Activated T-cell treated with anti-CD3 and anti-CD28 coated beads for 1 hour (primary cell): ENCODE measurements around the gene CPA4.
"Not testable (repeated sequence)": the region's sequence is repeated elsewhere in the genome, so short reads cannot be mapped to it uniquely, and the experiment has no call there.

ENCODE experiments used
- DNase-seq: peaks from one replicate; pipeline ENCODE4 v3.0.0-alpha.2; 2020; ENCODE audit warnings: low read depth

CPA4 gene, protein sequence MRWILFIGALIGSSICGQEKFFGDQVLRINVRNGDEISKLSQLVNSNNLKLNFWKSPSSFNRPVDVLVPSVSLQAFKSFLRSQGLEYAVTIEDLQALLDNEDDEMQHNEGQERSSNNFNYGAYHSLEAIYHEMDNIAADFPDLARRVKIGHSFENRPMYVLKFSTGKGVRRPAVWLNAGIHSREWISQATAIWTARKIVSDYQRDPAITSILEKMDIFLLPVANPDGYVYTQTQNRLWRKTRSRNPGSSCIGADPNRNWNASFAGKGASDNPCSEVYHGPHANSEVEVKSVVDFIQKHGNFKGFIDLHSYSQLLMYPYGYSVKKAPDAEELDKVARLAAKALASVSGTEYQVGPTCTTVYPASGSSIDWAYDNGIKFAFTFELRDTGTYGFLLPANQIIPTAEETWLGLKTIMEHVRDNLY

DNA sequence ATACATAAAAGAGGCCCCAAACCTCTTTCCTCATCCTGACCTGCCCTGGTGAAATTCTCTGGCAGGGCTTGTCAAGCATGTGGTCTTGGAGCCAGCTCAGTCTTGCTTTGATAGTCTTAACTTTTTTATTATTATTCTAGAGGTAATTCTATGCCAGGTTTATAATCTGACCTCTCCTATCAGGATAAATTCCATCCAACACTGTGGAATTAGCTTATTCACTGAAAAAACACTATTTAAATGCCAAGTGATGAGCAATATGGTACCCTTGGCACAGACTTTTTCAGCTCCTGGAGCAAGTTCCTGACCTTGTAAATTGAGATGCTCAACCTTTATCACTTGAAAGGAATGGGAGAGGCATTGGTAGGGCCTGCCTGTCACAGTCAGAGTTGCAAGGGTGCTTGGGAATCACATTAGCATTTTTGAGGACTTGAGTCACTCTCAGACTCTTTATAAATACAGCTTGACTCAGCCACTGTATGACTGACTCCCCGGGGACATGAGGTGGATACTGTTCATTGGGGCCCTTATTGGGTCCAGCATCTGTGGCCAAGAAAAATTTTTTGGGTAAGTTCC lies at the start of gene CPA4:
Gene CPA4, plus strand, starts transcription at position 480 of the 576 bp plus-strand sequence. Its CDS starts 20 bp downstream, at position 500.
- no peak for DNase-seq

DNA sequence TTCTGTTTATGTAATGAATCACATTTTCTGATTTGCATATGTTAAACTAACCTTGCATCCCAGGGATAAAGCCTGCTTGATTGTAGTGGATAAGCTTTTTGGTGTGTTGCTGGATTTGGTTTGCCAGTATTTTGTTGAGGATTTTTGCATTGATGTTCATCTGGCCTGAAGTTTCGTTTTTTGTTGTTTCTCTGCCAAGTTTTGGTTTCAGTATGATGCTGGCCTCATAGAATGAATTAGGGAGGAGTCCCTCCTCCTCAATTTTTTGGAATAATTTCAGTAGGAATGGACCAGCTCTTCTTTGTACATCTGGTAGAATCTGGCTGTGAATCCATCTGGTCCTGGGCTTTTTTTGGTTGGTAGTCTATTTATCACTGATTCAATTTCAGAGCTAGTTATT lies 49.5 kb upstream of the CPA4 start:
- DNase-seq, result not testable (repeated sequence)

DNA sequence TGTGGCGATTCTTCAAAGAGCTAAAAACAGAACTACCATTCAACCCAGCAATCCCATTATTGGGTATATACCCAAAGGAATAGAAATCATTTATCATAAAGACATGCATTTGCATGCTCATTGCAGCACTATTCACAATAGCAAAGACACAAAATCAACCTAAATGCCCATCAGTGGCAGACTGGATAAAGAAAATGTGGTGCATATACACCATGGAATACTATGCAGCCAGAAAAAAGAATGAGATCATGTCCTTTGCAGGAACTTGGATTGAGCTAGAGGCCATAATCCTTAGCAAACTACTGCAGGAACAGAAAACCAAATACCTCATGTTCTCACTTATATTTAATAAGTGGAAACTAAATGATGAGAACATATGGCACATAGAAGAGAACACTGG lies 46.5 kb upstream of the CPA4 start:
- not testable (repeated sequence) for DNase-seq

DNA sequence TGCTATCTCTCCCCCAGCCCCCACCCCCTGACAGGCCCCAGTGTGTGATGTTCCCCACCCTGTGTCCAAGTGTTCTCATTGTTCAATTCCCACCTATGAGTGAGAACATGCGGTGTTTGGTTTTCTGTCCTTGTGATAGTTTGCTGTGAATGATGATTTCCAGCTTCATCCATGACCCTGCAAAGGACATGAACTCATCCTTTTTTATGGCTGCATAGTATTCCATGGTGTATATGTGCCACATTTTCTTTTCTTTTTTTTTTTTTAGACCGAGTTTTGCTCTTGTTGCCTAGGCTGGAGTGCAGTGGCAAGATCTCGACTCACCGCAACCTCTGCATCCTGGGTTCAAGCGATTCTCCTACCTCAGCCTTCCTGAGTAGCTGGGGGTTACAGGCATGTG lies 44.1 kb upstream of the CPA4 start:
- DNase-seq, result not testable (repeated sequence)

DNA sequence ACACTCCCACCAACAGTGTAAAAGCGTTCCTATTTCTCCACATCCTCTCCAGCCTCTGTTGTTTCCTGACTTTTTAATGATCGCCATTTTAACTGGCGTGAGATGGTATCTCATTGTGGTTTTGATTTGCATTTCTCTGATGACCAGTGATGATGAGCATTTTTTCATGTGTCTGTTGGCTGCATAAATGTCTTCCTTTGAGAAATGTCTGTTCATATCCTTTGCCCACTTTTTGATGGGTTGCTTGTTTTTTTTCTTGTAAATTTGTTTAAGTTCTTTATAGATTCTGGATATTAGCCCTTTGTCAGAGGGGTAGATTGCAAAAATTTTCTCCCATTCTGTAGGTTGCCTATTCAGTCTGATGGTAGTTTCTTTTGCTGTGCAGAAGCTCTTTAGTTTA lies 43.3 kb upstream of the CPA4 start:
- DNase-seq, result not testable (repeated sequence)

DNA sequence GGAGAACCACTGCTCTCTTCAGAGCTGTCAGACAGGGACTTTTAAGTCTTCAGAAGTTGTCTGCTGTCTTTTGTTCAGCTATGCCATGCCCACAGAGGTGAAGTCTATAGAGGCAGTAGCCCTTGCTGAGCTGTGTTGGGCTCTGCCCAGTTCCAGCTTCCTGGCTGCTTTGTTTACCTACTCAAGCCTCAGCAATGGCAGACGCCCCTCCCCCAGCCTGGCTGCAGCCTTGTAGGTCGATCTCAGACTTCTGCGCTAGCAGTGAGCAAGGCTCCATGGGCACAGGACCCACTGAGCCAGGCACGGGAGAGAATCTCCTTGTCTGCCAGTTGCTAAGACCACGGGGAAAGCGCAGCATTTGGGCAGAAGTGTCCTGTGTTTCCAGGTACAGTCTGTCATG lies 38.4 kb upstream of the CPA4 start:
- no peak for DNase-seq

DNA sequence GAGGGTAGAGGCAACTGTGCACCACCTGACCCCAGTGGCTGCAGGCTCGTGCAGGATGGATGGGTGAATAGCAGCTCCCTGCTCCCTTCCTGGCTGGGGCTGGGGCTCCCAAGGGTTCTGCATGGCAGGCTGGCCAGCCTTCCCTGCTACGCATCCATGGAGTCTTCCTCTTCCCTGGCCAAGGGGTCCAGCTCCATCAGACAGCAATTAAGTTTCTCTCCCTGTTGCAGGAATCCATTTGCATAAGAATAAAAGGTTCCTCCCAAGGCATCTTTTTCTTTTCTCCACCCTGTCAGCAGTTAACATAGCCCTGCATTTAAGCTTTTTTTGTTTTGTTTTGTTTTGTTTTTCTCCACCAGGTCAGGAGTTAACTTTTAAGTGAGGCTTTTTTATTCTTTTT lies 36.3 kb upstream of the CPA4 start:
- no peak for DNase-seq

DNA sequence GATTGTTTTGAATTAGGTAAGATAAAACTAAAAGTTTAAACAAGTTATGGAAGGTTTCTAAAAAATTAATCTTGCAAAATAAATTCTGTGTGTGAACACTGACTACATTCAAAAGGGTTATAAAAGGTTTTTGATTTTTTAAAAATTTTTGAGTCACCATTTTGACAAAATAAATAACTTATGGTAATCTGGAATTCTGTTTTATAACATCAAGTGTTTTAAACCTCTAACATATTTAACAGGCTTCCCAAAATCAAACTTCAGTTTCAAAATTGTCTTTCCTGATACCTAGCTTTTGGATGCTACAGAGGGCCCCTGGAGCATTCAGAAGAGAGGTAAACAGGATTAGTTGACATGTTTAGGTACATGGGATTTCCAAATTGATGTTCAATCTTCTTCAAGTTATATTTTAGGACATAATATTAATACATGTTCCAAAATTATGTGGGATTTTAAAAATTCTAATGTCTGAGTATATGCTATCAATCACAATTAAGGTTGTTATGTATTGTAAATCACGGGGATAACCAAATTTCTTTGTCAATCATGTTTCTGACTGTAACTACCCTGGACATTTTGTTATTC lies 34.4 kb upstream of the CPA4 start:
- DNase-seq, result no peak

DNA sequence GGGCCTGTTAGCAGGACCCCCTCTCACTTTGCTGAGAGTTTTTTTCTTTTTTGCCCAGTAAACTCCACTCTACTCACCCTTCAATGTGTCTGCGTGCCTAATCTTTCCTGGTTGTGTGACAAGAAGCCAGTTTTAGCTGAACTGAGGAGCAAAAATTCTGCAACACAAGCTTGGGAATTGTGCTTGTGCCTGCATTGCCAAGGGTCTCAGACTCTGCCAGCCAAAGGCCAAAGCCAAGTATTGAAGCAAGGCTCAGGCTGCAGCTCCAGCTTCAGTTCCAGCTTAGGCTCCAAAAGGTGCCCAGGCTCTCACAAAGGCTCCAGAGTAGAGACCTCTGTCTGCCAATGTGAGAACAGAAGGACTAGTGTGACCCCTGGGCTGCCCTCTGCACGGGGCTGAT lies 30.5 kb upstream of the CPA4 start:
- no peak for DNase-seq

DNA sequence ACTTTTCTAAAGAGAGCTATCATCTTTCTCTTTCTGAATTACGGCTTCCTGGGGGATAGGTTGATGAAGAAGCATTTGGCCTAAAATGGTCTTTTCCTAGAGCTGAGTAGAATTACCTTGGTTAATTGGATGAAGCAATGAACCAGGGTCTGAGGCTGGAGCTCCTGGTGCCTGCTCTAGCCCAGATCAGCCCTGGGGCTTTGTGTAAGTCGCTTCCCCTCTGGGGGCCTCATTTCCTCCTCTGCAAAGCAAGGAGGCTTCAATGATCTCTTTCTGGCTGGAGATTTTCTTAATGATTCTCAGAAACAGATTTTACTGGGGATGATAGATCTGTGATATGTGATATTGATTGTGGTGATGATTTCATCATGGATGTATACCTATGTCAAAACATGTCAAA lies 29.8 kb upstream of the CPA4 start:
- DNase-seq, result no peak

DNA sequence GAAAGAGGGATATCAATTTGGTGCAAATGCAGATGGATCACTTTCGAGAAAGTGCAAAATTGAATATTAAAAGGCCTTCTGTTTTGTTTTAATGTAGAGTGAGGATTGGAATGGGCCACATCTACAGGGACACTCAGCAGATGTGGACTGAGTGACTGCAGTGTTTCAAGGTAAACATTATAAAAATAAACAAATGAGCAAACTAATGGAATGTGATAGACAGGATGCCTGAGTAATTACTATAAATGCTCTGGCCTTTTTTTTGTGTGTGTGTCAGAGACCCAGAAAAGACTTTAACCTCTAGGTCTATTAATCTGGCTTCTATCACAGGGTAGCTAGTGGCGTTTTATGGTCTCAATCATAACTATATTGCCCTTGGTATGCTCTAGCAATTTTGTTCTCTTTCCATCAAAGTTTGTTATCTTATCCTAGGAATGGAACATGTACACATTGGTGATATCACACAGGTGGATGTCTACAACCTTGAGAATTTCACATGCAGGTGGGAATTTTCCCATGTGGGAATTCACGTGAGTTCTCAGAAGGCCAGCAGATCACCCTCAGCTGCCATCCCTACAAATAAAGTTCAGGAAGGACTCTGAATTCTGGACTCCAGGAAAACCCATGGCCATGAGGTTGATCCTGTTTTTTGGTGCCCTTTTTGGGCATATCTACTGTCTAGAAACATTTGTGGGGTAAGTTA lies 26.6 kb upstream of the CPA4 start, which contains the start of gene CPA2:
Gene CPA2, plus strand, starts transcription at position 606 of the 703 bp plus-strand sequence. Its CDS starts 19 bp downstream, at position 625.
- no peak for DNase-seq

DNA sequence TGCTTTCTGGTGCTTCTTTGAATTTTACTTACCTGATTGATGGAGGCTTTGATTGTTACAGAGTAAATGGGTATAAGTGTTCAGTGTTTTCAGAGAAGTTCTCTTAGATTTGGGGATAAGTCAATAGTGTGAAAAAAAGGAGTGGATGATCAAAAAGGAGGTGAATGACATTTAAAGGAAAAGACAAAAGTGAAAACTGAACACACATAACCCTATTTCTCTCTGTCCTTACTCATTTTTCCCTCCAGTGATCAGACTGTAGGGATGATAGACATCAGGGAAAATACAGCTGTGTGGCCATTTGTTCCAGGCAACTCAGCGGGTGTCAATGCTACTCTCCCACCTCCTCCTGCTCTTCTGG lies 26.0 kb upstream of the CPA4 start:
- no peak for DNase-seq

DNA sequence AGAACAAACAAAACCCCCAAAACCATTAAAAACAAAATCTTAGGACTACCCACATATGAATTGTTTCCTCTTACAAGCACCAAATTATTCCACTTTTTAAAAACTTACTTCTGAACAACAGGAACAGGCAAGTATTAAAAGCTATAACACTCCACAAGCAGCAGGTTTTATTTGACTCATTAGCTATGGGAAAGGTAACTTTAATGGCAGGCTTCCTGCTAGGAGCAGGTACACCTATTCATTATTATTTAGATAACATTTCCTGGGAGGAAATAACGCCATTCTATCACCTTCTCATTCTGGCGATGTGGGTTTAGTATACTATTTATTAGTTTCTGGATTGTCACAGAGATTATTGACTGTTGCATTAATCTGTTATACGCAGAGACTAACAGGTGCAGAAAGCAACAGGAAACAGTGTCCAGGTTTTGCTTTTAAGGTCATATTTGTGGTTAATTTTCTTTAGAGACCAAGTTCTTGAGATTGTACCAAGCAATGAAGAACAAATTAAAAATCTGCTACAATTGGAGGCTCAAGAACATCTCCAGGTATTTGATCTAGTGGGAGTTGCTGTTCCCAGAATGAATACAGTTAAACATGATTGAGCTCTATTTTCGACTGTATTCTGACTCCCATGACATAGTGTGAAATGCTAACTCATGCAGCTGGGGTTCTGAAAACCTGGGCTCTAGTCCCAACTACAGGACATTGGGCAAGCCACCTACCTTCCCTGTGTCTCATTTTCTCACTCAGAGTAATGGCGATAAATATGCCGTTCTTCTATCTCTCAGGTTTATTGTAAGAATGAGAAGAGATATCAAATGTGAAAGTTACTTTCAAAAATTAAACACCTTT lies 24.3 kb upstream of the CPA4 start:
- no peak for DNase-seq

DNA sequence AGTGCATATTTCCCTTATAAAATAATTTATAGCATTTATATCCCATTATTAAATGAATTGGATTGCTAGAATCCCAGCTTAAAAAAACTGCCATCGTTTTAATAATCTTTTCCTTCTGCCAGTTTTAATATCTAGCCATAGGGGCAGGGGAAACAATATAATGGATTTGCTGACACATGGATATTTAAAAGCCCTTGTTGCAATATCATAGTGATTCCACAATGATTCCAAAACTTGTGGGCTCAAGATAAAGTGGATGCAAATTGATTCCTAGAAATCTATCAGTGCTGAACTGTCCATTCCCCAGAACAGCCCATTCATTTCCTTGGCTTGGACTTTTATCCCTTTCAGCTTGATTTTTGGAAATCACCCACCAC lies 23.7 kb upstream of the CPA4 start:
- no peak for DNase-seq

DNA sequence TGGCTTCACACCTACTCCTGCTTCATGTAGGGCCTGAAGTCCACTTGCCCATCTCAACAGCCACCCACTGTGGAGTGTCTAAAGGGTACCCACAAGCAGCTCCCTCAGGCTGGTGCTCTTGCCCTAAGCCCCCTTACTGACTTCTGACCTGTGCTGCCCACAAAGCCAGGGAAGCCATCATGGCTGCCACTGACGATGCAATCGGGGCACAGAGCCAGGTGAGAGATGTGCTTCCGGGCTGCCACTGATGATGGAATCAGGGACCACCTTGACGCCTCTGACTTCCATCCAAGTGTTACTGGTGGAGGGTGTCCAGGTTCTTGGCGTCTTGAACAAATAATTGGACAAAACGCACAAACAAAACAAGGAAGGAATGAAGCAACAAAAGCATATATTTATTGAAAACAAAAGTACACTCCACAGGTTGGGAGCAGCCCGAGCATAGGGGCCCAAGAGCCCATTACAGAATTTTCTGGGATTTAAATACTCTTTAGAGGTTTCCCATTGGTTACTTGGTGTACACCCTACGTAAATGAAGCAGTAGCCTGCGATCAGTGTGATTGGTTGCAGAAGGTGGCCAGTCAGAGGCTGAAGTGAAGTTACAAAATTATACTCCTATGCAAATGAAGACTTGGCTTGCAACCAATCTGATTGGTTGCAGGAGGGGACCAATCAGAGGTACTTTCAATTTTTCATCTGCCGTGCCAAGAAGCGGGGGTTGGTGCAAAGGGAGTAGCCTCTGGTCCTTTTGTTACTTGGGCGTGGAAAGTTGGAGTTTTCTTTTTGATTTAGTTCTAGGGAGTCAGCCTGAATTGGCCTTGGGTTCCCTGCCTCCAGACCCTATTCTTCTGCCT lies 21.8 kb upstream of the CPA4 start:
- no peak for DNase-seq

DNA sequence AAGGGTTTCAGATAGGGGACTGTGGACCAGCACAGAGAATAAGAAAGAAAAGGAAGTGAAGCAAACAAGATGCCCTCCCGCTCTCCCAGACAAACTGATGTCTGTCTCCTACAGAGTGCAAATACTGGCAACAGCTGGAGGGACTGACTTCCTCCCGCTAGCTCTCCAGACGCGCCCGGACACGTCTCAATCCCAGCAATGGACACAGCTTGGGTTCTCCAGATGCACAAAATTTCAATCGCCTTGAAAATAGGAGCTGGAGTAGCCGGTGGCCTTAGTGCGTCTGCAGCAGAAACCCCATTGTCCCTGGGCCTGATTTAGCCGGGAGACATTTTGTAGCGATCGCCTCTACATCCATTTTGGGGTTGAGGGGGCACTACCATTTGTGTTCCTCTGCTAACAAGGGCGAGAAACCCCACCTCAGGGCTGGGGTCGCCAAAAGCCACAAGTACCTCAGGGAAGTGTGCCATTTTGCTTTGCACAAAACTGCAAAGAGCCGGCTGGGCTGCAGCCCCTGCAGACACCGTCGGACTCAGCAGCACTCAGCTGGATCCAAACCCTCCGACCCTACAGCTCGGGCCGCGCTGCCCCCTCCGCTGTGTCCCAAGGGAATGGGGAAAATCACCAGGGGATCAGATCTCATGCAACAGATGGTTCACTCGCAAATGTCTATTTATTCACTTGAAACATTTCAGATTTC lies 20.4 kb upstream of the CPA4 start:
- DNase-seq, result no peak

DNA sequence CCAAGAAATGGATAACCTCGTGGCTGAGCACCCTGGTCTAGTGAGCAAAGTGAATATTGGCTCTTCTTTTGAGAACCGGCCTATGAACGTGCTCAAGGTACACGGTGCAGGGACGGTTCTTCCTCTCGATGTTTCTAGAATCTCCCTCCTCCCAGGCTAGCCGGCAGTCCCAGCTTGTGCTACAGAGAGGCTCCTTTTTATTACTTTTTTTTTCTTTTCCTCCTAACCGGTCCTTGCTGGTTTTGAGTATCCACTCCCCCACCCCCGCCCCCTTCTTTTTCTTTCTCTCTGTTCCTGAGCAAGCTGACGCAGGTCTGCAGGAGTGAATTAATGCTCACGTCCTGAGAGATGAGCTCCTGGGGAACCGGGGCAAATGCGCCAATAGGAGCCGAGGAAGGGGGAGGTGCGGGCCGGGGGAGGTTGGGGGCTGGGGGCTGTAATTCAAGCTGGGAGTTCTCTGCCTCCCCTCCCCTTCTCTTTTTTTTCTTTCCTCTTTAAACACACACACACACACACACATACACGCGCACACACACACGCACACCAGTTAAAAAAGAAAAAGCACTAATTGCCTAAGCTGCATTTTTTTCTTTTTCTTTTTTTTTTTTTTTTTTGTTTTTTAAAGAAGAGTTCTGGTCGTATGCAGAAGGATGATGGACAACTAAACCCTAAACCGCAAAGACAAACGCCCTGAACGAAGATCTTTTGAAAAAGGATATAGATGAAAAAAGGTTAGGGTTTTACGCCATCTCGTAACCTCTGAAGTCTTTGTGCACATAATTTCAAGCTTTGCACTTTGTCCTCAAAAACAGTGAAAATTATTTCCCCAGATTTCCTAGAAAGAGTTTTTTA lies 19.7 kb upstream of the CPA4 start:
- DNase-seq, result no peak

DNA sequence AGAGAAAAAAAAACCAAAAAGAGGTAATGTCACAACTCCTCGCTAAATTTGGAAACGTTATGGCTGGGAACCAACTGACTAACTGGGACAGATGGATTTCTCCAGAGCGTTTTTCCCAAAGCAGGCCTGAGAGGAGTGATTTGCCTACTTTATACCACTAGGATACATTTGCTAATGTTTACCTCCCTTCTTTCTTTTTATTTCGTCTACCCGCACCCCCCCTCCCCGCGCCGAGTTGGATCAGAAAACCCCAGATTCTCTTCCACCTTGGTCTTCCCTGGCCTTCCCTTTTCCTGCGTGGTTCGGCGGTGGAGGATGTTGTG lies 19.1 kb upstream of the CPA4 start:
- no peak for DNase-seq

DNA sequence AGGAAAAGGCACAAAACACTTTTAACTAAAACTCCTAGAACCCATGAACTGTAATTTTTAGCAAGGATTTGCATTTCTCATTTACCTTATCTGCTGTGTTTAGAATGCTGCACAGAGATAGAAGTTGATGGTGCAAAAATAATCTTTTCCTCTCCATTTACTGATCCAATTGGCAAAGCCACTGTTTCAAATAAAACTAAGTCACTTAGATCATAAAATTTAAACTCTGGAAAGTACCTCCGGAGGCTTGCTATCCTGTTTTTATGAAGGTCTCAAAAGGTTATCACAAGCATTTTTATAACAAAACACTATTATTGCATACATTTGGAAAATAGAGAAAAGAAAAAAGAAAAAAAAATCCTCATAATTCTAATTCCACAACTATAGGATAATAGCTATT lies 18.7 kb upstream of the CPA4 start:
- no peak for DNase-seq
